ENCODE measurements around the gene RNH1. TPM values are rescaled to one million over a fixed set of nuclear protein-coding genes. Genes with fewer than 3 reads are reported as not detected.
"Not testable (repeated sequence)": the region's sequence is repeated elsewhere in the genome, so short reads cannot be mapped to it uniquely, and the experiment has no call there.

Gene RNH1
- total RNA-seq, 2 donors from 2014 or later: 108 to 127 TPM

GRCh38 chr11:476416-476815 is 30.6 kb downstream of the RNH1 start:
- DNase-seq: no peak
- H3K9me3 ChIP-seq (ENCODE audit: control insufficient read depth, low read length, poor library complexity, severe bottlenecking): no peaks in the 10 kb centered on the region
- ATAC-seq: no peak
- Mint-ChIP-seq H3K36me3 (ENCODE audit: low read depth) (no peaks in the 10 kb centered on the region), H3K4me1 (peaks cover 3% of the 10 kb centered on the region), H3K27me3 (no peaks in the 10 kb centered on the region), H3K4me3 (no peak overlapping the region), H3K27ac (no peak overlapping the region)

DNA sequence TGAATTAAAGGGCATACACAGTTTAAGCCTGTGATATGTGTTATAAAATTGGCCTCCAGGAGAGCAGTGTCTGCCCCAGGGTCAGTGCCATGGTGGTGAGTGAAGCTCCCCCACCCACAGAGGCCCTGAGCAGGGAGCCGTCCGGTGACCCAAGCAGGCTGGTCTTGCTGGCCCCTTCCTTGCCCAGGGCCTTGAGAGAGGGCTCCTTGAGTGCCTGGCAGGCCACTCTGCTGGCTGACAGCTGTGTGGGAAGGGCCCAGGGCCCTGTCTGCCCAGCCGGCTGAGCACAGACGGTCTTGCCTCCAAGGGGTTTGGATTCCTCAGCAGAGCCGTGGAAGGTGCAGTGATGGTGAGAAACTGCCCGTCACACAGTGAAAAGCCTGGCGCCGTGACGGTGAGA is 31.1 kb downstream of the RNH1 start:
- Mint-ChIP-seq H3K36me3 (ENCODE audit: low read depth) (no peaks in the 10 kb centered on the region), H3K27ac (no peak overlapping the region), H3K4me3 (no peak overlapping the region), H3K4me1 (peaks cover 3% of the 10 kb centered on the region), H3K27me3 (no peaks in the 10 kb centered on the region)
- H3K9me3 ChIP-seq (ENCODE audit: control insufficient read depth, low read length, poor library complexity, severe bottlenecking): no peaks in the 10 kb centered on the region
- no peak for ATAC-seq
- DNase-seq: no peak

DNA sequence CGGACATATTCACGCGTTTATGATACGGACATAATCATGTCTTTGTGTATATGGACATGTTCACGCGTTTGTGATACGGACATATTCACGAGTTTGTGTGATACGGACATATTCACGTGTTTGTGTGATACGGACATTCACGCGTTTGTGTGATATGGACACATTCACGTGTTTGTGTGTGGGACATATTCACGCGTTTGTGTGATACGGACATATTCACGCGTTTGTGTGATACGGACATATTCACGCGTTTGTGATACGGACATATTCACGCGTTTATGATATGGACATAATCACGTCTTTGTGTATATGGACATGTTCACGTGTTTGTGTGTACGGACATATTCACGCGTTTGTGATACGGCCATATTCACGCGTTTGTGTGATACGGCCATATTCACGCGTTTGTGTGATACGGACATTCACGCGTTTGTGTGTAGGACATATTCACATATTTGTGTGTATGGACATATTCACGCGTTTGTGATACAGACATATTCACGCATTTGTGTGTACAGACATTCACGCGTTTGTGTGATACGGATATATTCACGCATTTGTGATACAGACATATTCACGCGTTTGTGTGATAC is 32.0 kb downstream of the RNH1 start:
- H3K4me1 Mint-ChIP-seq: peaks cover 3% of the 10 kb centered on the region
- no peak overlapping the region for H3K4me3 Mint-ChIP-seq
- ATAC-seq: no peak
- no peak for DNase-seq
- no peak overlapping the region for H3K27ac Mint-ChIP-seq
- H3K36me3 Mint-ChIP-seq (ENCODE audit: low read depth): no peaks in the 10 kb centered on the region
- H3K9me3 ChIP-seq (ENCODE audit: control insufficient read depth, low read length, poor library complexity, severe bottlenecking): no peaks in the 10 kb centered on the region
- no peaks in the 10 kb centered on the region for H3K27me3 Mint-ChIP-seq

- Mint-ChIP-seq H3K27ac (no peak overlapping the region), H3K4me3 (no peak overlapping the region), H3K36me3 (ENCODE audit: low read depth) (no peaks in the 10 kb centered on the region), H3K4me1 (peaks cover 3% of the 10 kb centered on the region), H3K27me3 (no peaks in the 10 kb centered on the region)
- ATAC-seq (no peak), DNase-seq (no peak)
- no peaks in the 10 kb centered on the region for H3K9me3 ChIP-seq (ENCODE audit: control insufficient read depth, low read length, poor library complexity, severe bottlenecking)
Observed at GRCh38 chr11:473962-474785, 32.9 kb downstream of the RNH1 start.

GRCh38 chr11:473415-473814 is 33.6 kb downstream of the RNH1 start:
- Mint-ChIP-seq H3K4me3 (no peak overlapping the region), H3K27me3 (no peaks in the 10 kb centered on the region), H3K36me3 (ENCODE audit: low read depth) (no peaks in the 10 kb centered on the region), H3K4me1 (peaks cover 3% of the 10 kb centered on the region), H3K27ac (no peak overlapping the region)
- H3K9me3 ChIP-seq (ENCODE audit: control insufficient read depth, low read length, poor library complexity, severe bottlenecking): no peaks in the 10 kb centered on the region
- no peak for DNase-seq
- no peak for ATAC-seq

DNA sequence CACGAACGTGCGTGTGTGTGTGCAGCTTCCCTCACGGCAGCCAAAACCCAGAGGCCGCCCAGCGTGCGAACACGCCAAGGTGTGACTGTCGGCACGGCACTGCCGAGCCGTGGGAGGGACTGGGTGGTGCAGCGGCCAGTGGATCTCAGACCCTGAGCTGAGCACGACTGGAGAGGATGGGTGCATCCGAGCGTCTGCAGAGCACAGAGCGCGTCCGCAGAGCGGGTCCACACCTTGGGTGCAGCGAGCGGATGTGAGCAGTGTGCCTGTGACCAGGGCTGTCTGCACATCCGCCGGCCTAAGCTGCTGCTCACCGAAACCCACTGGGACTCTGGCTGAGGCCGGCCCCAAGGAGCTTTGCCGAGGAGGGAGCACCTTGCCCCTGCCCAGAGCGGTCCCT is 34.2 kb downstream of the RNH1 start:
- Mint-ChIP-seq H3K27me3 (no peaks in the 10 kb centered on the region), H3K4me1 (peaks cover 3% of the 10 kb centered on the region), H3K36me3 (ENCODE audit: low read depth) (no peaks in the 10 kb centered on the region), H3K4me3 (no peak overlapping the region), H3K27ac (no peak overlapping the region)
- no peak for ATAC-seq
- no peak for DNase-seq
- no peaks in the 10 kb centered on the region for H3K9me3 ChIP-seq (ENCODE audit: control insufficient read depth, low read length, poor library complexity, severe bottlenecking)

- Mint-ChIP-seq H3K36me3 (ENCODE audit: low read depth) (no peaks in the 10 kb centered on the region), H3K27me3 (no peaks in the 10 kb centered on the region), H3K4me1 (peaks cover 3% of the 10 kb centered on the region), H3K4me3 (no peak overlapping the region), H3K27ac (no peak overlapping the region)
- H3K9me3 ChIP-seq (ENCODE audit: control insufficient read depth, low read length, poor library complexity, severe bottlenecking): no peaks in the 10 kb centered on the region
- DNase-seq: no peak
- ATAC-seq: no peak
Observed at GRCh38 chr11:472272-472671, 34.8 kb downstream of the RNH1 start.

DNA sequence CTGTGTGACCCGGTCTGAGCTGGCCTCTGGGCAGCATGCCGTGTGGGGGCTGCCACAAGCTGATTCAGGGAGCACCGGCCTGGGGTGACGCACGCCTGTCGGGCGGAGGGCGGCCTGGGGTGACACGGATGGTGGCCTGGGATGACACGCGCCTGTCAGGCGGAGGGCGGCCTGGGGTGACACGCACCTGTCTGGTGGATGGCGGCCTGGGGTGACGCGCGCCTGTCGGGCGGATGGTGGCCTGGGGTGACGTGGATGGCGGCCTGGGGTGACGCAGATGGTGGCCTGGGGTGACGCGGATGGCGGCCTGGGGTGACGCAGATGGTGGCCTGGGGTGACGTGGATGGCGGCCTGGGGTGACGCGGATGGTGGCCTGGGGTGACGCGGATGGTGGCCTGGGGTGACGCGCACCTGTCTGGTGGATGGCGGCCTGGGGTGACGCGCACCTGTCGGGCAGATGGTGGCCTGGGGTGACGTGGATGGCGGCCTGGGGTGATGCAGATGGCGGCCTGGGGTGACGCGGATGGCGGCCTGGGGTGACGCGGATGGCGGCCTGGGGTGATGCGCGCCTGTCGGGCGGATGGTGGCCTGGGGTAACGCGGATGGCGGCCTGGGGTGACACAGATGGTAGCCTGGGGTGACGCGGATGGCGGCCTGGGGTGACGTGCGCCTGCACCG is 35.4 kb downstream of the RNH1 start:
- Mint-ChIP-seq H3K27ac (no peak overlapping the region), H3K4me3 (no peak overlapping the region), H3K27me3 (no peaks in the 10 kb centered on the region), H3K4me1 (peaks cover 3% of the 10 kb centered on the region), H3K36me3 (ENCODE audit: low read depth) (no peaks in the 10 kb centered on the region)
- DNase-seq (no peak), ATAC-seq (no peak)
- H3K9me3 ChIP-seq (ENCODE audit: control insufficient read depth, low read length, poor library complexity, severe bottlenecking): no peaks in the 10 kb centered on the region

DNA sequence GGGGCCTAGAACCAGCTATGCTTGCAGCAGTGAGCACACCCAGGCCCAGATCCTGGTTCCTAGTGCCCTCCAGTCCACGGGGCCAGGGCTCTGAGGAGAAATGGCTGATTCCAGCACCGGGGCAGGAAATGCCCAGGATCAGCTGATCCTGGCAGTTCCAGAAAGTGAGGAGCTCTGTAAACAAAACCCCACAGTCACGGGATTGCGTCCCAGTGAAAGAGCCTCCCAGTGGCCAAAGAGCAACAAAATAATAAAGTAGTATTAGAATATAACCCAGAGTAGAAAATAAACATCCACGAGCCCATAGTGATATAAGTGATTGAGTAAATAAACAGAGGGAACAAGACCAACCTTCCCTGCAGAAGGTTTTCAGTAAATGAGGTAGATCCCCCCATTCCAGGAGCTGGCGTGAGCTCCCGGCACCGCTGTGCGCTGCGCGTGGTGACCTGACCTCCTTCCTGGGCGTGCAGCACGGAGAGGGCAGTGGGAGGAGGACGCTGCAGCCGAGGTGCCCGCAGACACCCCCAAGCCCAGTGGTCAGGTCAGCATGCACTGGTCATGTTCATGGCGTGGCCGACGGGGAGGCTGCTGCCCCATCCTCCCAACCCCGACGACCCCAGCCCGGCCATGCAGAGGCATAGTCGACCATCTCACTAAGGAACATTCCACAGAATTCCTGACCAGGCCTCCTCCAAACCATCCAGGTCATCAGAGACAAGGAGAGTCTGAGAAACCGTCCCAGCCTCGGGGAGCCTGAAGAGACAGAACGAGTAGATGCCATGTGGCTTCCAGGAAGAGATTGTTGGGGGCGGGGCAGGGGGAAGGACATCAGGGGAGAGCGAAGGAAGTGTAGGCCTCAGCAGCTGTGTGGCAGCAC is 37.1 kb downstream of the RNH1 start:
- no peaks in the 10 kb centered on the region for H3K36me3 Mint-ChIP-seq (ENCODE audit: low read depth)
- H3K27me3 Mint-ChIP-seq: no peaks in the 10 kb centered on the region
- no peaks in the 10 kb centered on the region for H3K9me3 ChIP-seq (ENCODE audit: control insufficient read depth, low read length, poor library complexity, severe bottlenecking)
- DNase-seq: no peak
- no peak overlapping the region for H3K4me3 Mint-ChIP-seq
- no peak overlapping the region for H3K27ac Mint-ChIP-seq
- peaks cover 3% of the 10 kb centered on the region for H3K4me1 Mint-ChIP-seq
- ATAC-seq: no peak

DNA sequence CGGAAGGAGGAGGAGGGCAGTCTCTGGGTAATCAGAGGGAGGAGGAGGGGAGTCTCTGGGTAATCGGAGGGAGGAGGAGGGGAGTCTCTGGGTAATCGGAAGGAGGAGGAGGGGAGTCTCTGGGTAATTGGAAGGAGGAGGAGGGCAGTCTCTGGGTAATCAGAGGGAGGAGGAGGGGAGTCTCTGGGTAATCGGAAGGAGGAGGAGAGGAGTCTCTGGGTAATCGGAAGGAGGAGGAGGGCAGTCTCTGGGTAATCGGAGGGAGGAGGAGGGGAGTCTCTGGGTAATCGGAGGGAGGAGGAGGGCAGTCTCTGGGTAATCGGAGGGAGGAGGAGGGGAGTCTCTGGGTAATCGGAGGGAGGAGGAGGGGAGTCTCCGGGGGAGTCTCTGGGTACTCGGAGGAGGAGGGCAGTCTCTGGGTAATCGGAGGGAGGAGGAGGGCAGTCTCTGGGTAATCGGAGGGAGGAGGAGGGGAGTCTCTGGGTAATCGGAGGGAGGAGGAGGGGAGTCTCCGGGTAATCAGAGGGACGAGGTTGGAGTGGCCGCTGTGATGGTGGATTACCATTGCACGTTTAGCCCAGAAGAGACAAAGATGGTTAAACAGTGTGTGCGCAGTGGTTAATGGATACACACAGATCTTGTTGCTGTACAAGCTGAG is 37.9 kb downstream of the RNH1 start:
- DNase-seq; H3K4me3 Mint-ChIP-seq; H3K27me3 Mint-ChIP-seq; ATAC-seq; H3K36me3 Mint-ChIP-seq (ENCODE audit: low read depth); H3K4me1 Mint-ChIP-seq; H3K27ac Mint-ChIP-seq; H3K9me3 ChIP-seq (ENCODE audit: control insufficient read depth, low read length, poor library complexity, severe bottlenecking): not testable (repeated sequence)

- H3K27me3 Mint-ChIP-seq: no peaks in the 10 kb centered on the region
- H3K36me3 Mint-ChIP-seq (ENCODE audit: low read depth): no peaks in the 10 kb centered on the region
- H3K4me3 Mint-ChIP-seq: no peak overlapping the region
- ATAC-seq (no peak), DNase-seq (no peak)
- H3K4me1 Mint-ChIP-seq: peaks cover 3% of the 10 kb centered on the region
- peak overlapping the region; percentile 66 for H3K27ac Mint-ChIP-seq
- no peaks in the 10 kb centered on the region for H3K9me3 ChIP-seq (ENCODE audit: control insufficient read depth, low read length, poor library complexity, severe bottlenecking)
Observed at GRCh38 chr11:468493-468892, 38.5 kb downstream of the RNH1 start.

GRCh38 chr11:468036-468435 is 39.0 kb downstream of the RNH1 start:
- DNase-seq (no peak), ATAC-seq (no peak)
- Mint-ChIP-seq H3K27me3 (no peaks in the 10 kb centered on the region), H3K27ac (peak overlapping the region; percentile 66), H3K36me3 (ENCODE audit: low read depth) (no peaks in the 10 kb centered on the region), H3K4me1 (no peaks in the 10 kb centered on the region), H3K4me3 (no peak overlapping the region)
- H3K9me3 ChIP-seq (ENCODE audit: control insufficient read depth, low read length, poor library complexity, severe bottlenecking): no peaks in the 10 kb centered on the region

Data from T-helper 17 cell (primary cell).